H1 (cell line): ENCODE measurements around the gene INPP4A. TPM values are rescaled to one million over a fixed set of nuclear protein-coding genes. Genes with fewer than 3 reads are reported as not detected.

ENCODE experiments used
- CTCF ChIA-PET: fragments of 300-600 bp; sonication (Branson Sonifier 250); formaldehyde crosslinking; loops from one replicate; lab custom pipeline; 2021; ENCODE audit not compliant: partially characterized antibody; lab: Charles Lee
- POLR2A ChIA-PET: fragments of 300-600 bp; sonication (Branson Sonifier 250); formaldehyde crosslinking; loops from one replicate; lab custom pipeline; 2021; ENCODE audit warnings: inconsistent platforms; ENCODE audit not compliant: partially characterized antibody; lab: Charles Lee
- DNase-seq, 2 experiments: peaks; one replicate each; pipeline versions ENCODE4 v3.0.0 to v3.0.0-alpha.2; 2010 to 2022; ENCODE audit warnings: low spot score in 2 of 2, low read depth in 1 of 2, mixed read lengths in 1 of 2
- FAIRE-seq: peaks from 2 replicates; lab custom pipeline; 2011; peaks lifted over from hg19 to GRCh38; lab: Jason Lieb, UNC
- H2AFZ ChIP-seq: 2 replicates; pipeline ENCODE4 v1.8.1; 2012; ENCODE audit warnings: low read length, inconsistent platforms
- H2AK5ac ChIP-seq: 2 replicates; pipeline ENCODE4 v1.6.1; 2013; ENCODE audit warnings: low read depth, low read length
- H2BK120ac ChIP-seq: replicated peaks from 2 replicates; pipeline ENCODE3; 2013; ENCODE audit warnings: low read depth, low read length, inconsistent platforms
- H2BK12ac ChIP-seq: 2 replicates; pipeline ENCODE4 v1.6.1; 2013; ENCODE audit warnings: low read depth, low read length
- H2BK15ac ChIP-seq: 2 replicates; pipeline ENCODE4 v1.6.1; 2013; ENCODE audit warnings: low read length
- H2BK20ac ChIP-seq: 2 replicates; pipeline ENCODE4 v1.6.1; 2013; ENCODE audit warnings: low read length
- H2BK5ac ChIP-seq: 2 replicates; pipeline ENCODE4 v1.6.1; 2013; ENCODE audit warnings: low read depth, low read length
- H3K14ac ChIP-seq: 2 replicates; pipeline ENCODE4 v1.6.1; 2013; ENCODE audit warnings: inconsistent platforms; ENCODE audit not compliant: insufficient read length
- H3K18ac ChIP-seq: 2 replicates; pipeline ENCODE4 v1.6.1; 2013; ENCODE audit warnings: low read length; ENCODE audit errors: extremely low read depth
- H3K23ac ChIP-seq: 2 replicates; pipeline ENCODE4 v1.6.1; 2013; ENCODE audit warnings: inconsistent platforms; ENCODE audit not compliant: insufficient read length
- H3K23me2 ChIP-seq: 2 replicates; pipeline ENCODE4 v1.6.1; 2013; ENCODE audit warnings: low read depth, low read length
- H3K27ac ChIP-seq: 2 replicates; pipeline ENCODE4 v1.6.1; 2011; ENCODE audit warnings: low read depth, low read length, inconsistent platforms
- H3K27me3 ChIP-seq, 4 experiments: replicated peaks in 1 of 4; 1 replicate in 1 of 4; 2 replicates in 3 of 4; pipeline versions ENCODE4 v1.6.1 to v1.8.1; 2011 to 2013; ENCODE audit warnings: low read length in 3 of 4, mild to moderate bottlenecking in 3 of 4, inconsistent platforms in 2 of 4, mixed read lengths in 2 of 4, moderate library complexity in 1 of 4; ENCODE audit not compliant: control insufficient read depth in 3 of 4, insufficient read depth in 3 of 4; ENCODE audit errors: extremely low read depth in 1 of 4
- H3K36me3 ChIP-seq, 4 experiments: 2 replicates each; pipeline versions ENCODE4 v1.6.1 to v1.8.1; 2011 to 2013; ENCODE audit warnings: mild to moderate bottlenecking in 4 of 4, low read length in 3 of 4, moderate library complexity in 2 of 4, control low read depth in 1 of 4, inconsistent platforms in 1 of 4; ENCODE audit not compliant: insufficient read depth in 4 of 4, control insufficient read depth in 2 of 4
- H3K4ac ChIP-seq: replicated peaks from 2 replicates; pipeline ENCODE3; 2013; ENCODE audit warnings: low read length, low read depth, mixed read lengths, inconsistent platforms; ENCODE audit not compliant: insufficient read length
- H3K4me1 ChIP-seq, 4 experiments: replicated peaks in 1 of 4; 1 replicate in 1 of 4; 2 replicates in 3 of 4; pipeline versions ENCODE4 v1.6.1 to v1.8.1; 2011 to 2013; ENCODE audit warnings: low read length in 3 of 4, inconsistent platforms in 2 of 4, mixed read lengths in 1 of 4; ENCODE audit not compliant: insufficient read depth in 4 of 4, control insufficient read depth in 3 of 4
- H3K4me2 ChIP-seq, 2 experiments: 2 replicates each; pipeline versions ENCODE4 v1.6.1 to v1.8.1; 2011 to 2013; ENCODE audit warnings: low read depth in 2 of 2, low read length in 2 of 2, control low read depth in 1 of 2, inconsistent platforms in 1 of 2, mild to moderate bottlenecking in 1 of 2; ENCODE audit not compliant: insufficient read depth in 1 of 2
- H3K4me3 ChIP-seq, 4 experiments: fragments of 200-600, 300-600 bp in 1 of 4; sonication (generic), shearing (Covaris generic), sonication (Bioruptor Twin) in 1 of 4; 2 replicates each; pipeline versions ENCODE4 v1.5.1 to v1.8.1; 2011 to 2016; ENCODE audit warnings: low read length in 4 of 4, low read depth in 3 of 4, control low read depth in 2 of 4, inconsistent platforms in 2 of 4, mild to moderate bottlenecking in 2 of 4, mixed read lengths in 1 of 4, moderate library complexity in 1 of 4; ENCODE audit not compliant: insufficient read depth in 2 of 4; ENCODE audit errors: extremely low read depth in 1 of 4
- H3K56ac ChIP-seq: replicated peaks from 2 replicates; pipeline ENCODE3; 2013; ENCODE audit warnings: low read depth, mild to moderate bottlenecking, mixed read lengths, low read length, inconsistent platforms; ENCODE audit not compliant: insufficient read length
- H3K79me1 ChIP-seq: 2 replicates; pipeline ENCODE4 v1.6.1; 2013; ENCODE audit warnings: low read depth, low read length, control low read depth
- H3K79me2 ChIP-seq, 2 experiments: 2 replicates each; pipeline versions ENCODE4 v1.6.1 to v1.8.1; 2012 to 2013; ENCODE audit warnings: low read length in 2 of 2, mild to moderate bottlenecking in 2 of 2, inconsistent platforms in 1 of 2; ENCODE audit not compliant: insufficient read depth in 2 of 2, control insufficient read depth in 1 of 2
- H3K9ac ChIP-seq, 4 experiments: replicated peaks in 1 of 4; 1 replicate in 1 of 4; 2 replicates in 3 of 4; pipeline versions ENCODE4 v1.6.1 to v1.8.1; 2011 to 2013; ENCODE audit warnings: low read depth in 3 of 4, low read length in 3 of 4, control low read depth in 2 of 4, mild to moderate bottlenecking in 2 of 4, moderate library complexity in 2 of 4, inconsistent platforms in 1 of 4; ENCODE audit errors: extremely low read depth in 1 of 4
- H3K9me3 ChIP-seq, 2 experiments: 2 replicates each; pipeline versions ENCODE4 v1.6.1 to v1.8.1; 2012 to 2013; ENCODE audit warnings: mild to moderate bottlenecking in 2 of 2, moderate library complexity in 2 of 2, control low read depth in 1 of 2, inconsistent platforms in 1 of 2, low read depth in 1 of 2, low read length in 1 of 2, mixed read lengths in 1 of 2; ENCODE audit not compliant: insufficient read depth in 2 of 2
- H4K20me1 ChIP-seq, 2 experiments: replicated peaks in 1 of 2; 2 replicates each; pipeline versions ENCODE3 to v1.8.1; 2011 to 2013; ENCODE audit warnings: inconsistent platforms in 2 of 2, low read length in 2 of 2, mild to moderate bottlenecking in 1 of 2; ENCODE audit not compliant: insufficient read depth in 2 of 2, control insufficient read depth in 1 of 2
- H4K5ac ChIP-seq: 2 replicates; pipeline ENCODE4 v1.6.1; 2013; ENCODE audit warnings: low read length, low read depth, mixed read lengths, inconsistent platforms; ENCODE audit not compliant: insufficient read length
- H4K8ac ChIP-seq: 2 replicates; pipeline ENCODE4 v1.8.0; 2013; ENCODE audit warnings: mild to moderate bottlenecking, moderate library complexity, low read length, inconsistent platforms; ENCODE audit not compliant: insufficient read depth; ENCODE audit errors: extremely low read depth
- H4K91ac ChIP-seq: replicated peaks from 2 replicates; pipeline ENCODE3; 2013; ENCODE audit warnings: low read length, mixed read lengths, inconsistent platforms; ENCODE audit not compliant: insufficient read length
- BRCA1 ChIP-seq: IDR thresholded peaks from 2 replicates; pipeline ENCODE4 v1.6.1; 2012; ENCODE audit warnings: low read depth, low read length, improper control_type of control experiment
- CHD2 ChIP-seq: IDR thresholded peaks from 2 replicates; pipeline ENCODE4 v1.6.1; 2012; ENCODE audit warnings: low read length, improper control_type of control experiment
- EP300 ChIP-seq, 2 experiments: IDR thresholded peaks; 1 replicate in 1 of 2; 2 replicates in 1 of 2; pipeline ENCODE4 v1.6.1; 2011 to 2012; ENCODE audit warnings: low read depth in 2 of 2, low read length in 2 of 2, mild to moderate bottlenecking in 2 of 2, borderline replicate concordance in 1 of 2, inconsistent platforms in 1 of 2, moderate library complexity in 1 of 2
- SIN3A ChIP-seq, 2 experiments: IDR thresholded peaks in 1 of 2; conservative IDR thresholded peaks in 1 of 2; 2 replicates each; pipeline ENCODE4 v1.6.1; 2011 to 2012; ENCODE audit warnings: low read length in 2 of 2, improper control_type of control experiment in 1 of 2, low read depth in 1 of 2, mild to moderate bottlenecking in 1 of 2
- SIRT6 ChIP-seq: IDR thresholded peaks from one replicate; pipeline ENCODE4 v1.7.1; 2012; ENCODE audit warnings: low read length, inconsistent platforms
- TAF1 ChIP-seq: IDR thresholded peaks from 2 replicates; pipeline ENCODE4 v1.6.1; 2011; ENCODE audit warnings: mild to moderate bottlenecking, low read depth, low read length
- WGBS, 2 experiments: shearing (Covaris generic) in 1 of 2; methylation state at CpG; one replicate each; pipeline versions ENCODE4 v1.1.6 to v1.1.7; 2013 to 2015; ENCODE audit warnings: low lambda C conversion rate in 2 of 2, mixed read lengths in 2 of 2, inconsistent platforms in 1 of 2, low coverage in 1 of 2, missing lambda C conversion rate in 1 of 2; ENCODE audit not compliant: insufficient replicate concordance in 2 of 2, insufficient coverage in 1 of 2, insufficient read length in 1 of 2; ENCODE audit errors: extremely low coverage in 1 of 2, missing lambda C conversion rate in 1 of 2; 5-methylcytosine and 5-hydroxymethylcytosine counted together
- polyA plus RNA-seq, 7 experiments: library from polyadenylated mRNA; depleted of rRNA in 3 of 7; stranded (reverse) in 5 of 7; unstranded in 2 of 7; fragments of >200 nt in 5 of 7; fragments of 200-250 nt in 2 of 7; gene quantifications; 1 replicate in 5 of 7; 2 replicates in 1 of 7; 4 replicates in 1 of 7; pipeline versions ENCODE4 v1.2.1 to v1.2.3, GENCODE V29; 2011 to 2013; ENCODE audit warnings: missing spikeins in 2 of 7, mixed read lengths in 2 of 7
- total RNA-seq: library from RNA; stranded (reverse); fragmentation: NEBNext Ultra II Directional; extraction: Animal tissue kit (Norgen Biotek cat#: 25700); gene quantifications from 2 replicates; pipeline ENCODE4 v1.2.1, GENCODE V29; 2021

Gene INPP4A
- total and polyA plus RNA-seq, 2 of the 8 experiments (the other 6 are each of a cell fraction or from before 2014, with no cell fraction given), result 25.6 to 34.3 TPM

- Histone ChIP-seq H2BK120ac (no peak overlapping the region), H3K36me3 (no peaks in the 10 kb centered on the region), H3K14ac (no peak overlapping the region), H3K9ac (no peak overlapping the region), H4K91ac (no peak overlapping the region), H3K27me3 (peaks cover 0 to 1% (median 0%) of the 10 kb centered on the region in 4 experiments; a peak in 1 of 7 replicates), H3K4me2 (no peak overlapping the region), H3K79me1 (no peaks in the 10 kb centered on the region), H3K9me3 (no peaks in the 10 kb centered on the region), H3K4me3 (no peak overlapping the region), H3K27ac (no peak overlapping the region), H2BK20ac (no peak overlapping the region), H2AK5ac (no peak overlapping the region), H3K18ac (no peak overlapping the region), H3K4me1 (peaks cover 0 to 7% (median 1%) of the 10 kb centered on the region in 4 experiments; a peak in 3 of 7 replicates), H3K56ac (no peak overlapping the region), H3K4ac (no peak overlapping the region), H4K8ac (no peak overlapping the region), H2BK5ac (no peak overlapping the region), H2AFZ (no peak overlapping the region), H4K5ac (no peak overlapping the region), H3K79me2 (no peaks in the 10 kb centered on the region), H3K23me2 (no peaks in the 10 kb centered on the region), H2BK12ac (no peak overlapping the region), H3K23ac (no peak overlapping the region), H2BK15ac (no peak overlapping the region), H4K20me1 (no peaks in the 10 kb centered on the region)
- POLR2A ChIA-PET, result no interaction called here
- 84% methylated on average over 3 of the region's 3 CpGs; no CpG with 5 or more reads in 1 of the 2 experiments for WGBS, 2 experiments
- CTCF ChIA-PET, result interaction anchor here (0.9 to 1.4 kb wide), 5 partner anchors 14 to 92 kb away, joined by 3 to 4 read pairs (median 3); no protein-coding TSS in a partner anchor
- DNase-seq, result no peak
- no peak for TF ChIP-seq BRCA1
- no peak for TF ChIP-seq SIN3A (conservative IDR thresholded peaks at IDR 0.05 in 1 of 2, IDR thresholded peaks at IDR 0.05 in 1 of 2; ENCODE audit: low read depth in 1 of 2, low read length in 2 of 2)
- TF ChIP-seq CHD2, result no peak
- TF ChIP-seq SIRT6, result no peak
- TF ChIP-seq TAF1, result no peak
- TF ChIP-seq EP300 (IDR thresholded peaks at IDR 0.05; ENCODE audit: borderline replicate concordance in 1 of 2, low read depth in 2 of 2, low read length in 2 of 2), result no peak
- FAIRE-seq, result no peak
Measured at GRCh38 chr2:98632351-98632750, 187.7 kb downstream of the INPP4A start.
